SK-N-SH treated with all-trans-retinoic acid at 6 μM for 48 hours (cell line): ENCODE data around the gene SERPINA6.

Source experiments
- ATAC-seq: fragments of 200-7000 bp; cut with Tn5 transposase; 3 replicates; pipeline ENCODE4 v1.9.1; 2020; ENCODE audit warnings: mild to moderate bottlenecking, moderate library complexity
- ARNTL ChIP-seq: fragments of 450-650 bp; formaldehyde crosslinking; IDR thresholded peaks from 2 replicates; pipeline ENCODE4 v1.5.0; 2020; ENCODE audit warnings: low read depth, mild to moderate bottlenecking, moderate library complexity, borderline replicate concordance
- BACH2 ChIP-seq: fragments of 250-450 bp; sonication (Bioruptor Pico); IDR thresholded peaks from 2 replicates; pipeline ENCODE4 v1.9.0; 2021; ENCODE audit warnings: mild to moderate bottlenecking, borderline replicate concordance
- CREB5 ChIP-seq: fragments of 250-450 bp; sonication (Bioruptor Pico); IDR thresholded peaks from 2 replicates; pipeline ENCODE4 v1.5.1; 2020; ENCODE audit warnings: low read depth, mild to moderate bottlenecking, moderate library complexity
- CSDC2 ChIP-seq: fragments of 250-450 bp; sonication (Bioruptor Pico); IDR thresholded peaks from 2 replicates; pipeline ENCODE4 v1.5.0; 2020; ENCODE audit warnings: mild to moderate bottlenecking, moderate library complexity
- CSRNP3 ChIP-seq: fragments of 250-450 bp; sonication (Bioruptor Pico); IDR thresholded peaks from 2 replicates; pipeline ENCODE4 v1.5.1; 2021; ENCODE audit warnings: mild to moderate bottlenecking, moderate library complexity
- GLIS3 ChIP-seq: fragments of 250-450 bp; sonication (Bioruptor Pico); IDR thresholded peaks from 2 replicates; pipeline ENCODE4 v1.5.0; 2020; ENCODE audit warnings: mild to moderate bottlenecking, moderate library complexity
- OSR1 ChIP-seq: fragments of 250-450 bp; sonication (Bioruptor Pico); IDR thresholded peaks from 2 replicates; pipeline ENCODE4 v1.8.0; 2022; ENCODE audit warnings: moderate library complexity, mild to moderate bottlenecking, inconsistent platforms
- PATZ1 ChIP-seq: fragments of 250-450 bp; sonication (Bioruptor Pico); IDR thresholded peaks from 2 replicates; pipeline ENCODE4 v1.8.0; 2020; ENCODE audit warnings: mild to moderate bottlenecking, moderate library complexity, borderline replicate concordance
- POU6F1 ChIP-seq: fragments of 250-450 bp; sonication (Bioruptor Pico); IDR thresholded peaks from 2 replicates; pipeline ENCODE4 v1.8.0; 2021; ENCODE audit warnings: low read depth, mild to moderate bottlenecking, moderate library complexity, borderline replicate concordance
- SNAI2 ChIP-seq: fragments of 250-450 bp; sonication (Bioruptor Pico); IDR thresholded peaks from 2 replicates; pipeline ENCODE4 v1.5.0; 2020; ENCODE audit warnings: mild to moderate bottlenecking, moderate library complexity
- TCF4 ChIP-seq: fragments of 250-450 bp; sonication (Bioruptor Pico); IDR thresholded peaks from 2 replicates; pipeline ENCODE4 v1.8.0; 2021; ENCODE audit warnings: mild to moderate bottlenecking, moderate library complexity, borderline replicate concordance
- TOX ChIP-seq: fragments of 250-450 bp; sonication (Bioruptor Pico); IDR thresholded peaks from 2 replicates; pipeline ENCODE4 v1.8.0; 2021; ENCODE audit warnings: mild to moderate bottlenecking, moderate library complexity, borderline replicate concordance
- TSHZ2 ChIP-seq: fragments of 250-450 bp; sonication (Bioruptor Pico); IDR thresholded peaks from 2 replicates; pipeline ENCODE4 v1.5.0; 2020; ENCODE audit warnings: mild to moderate bottlenecking, moderate library complexity
- ZC3H10 ChIP-seq: fragments of 250-450 bp; sonication (Bioruptor Pico); IDR thresholded peaks from 2 replicates; pipeline ENCODE4 v1.5.1; 2021; ENCODE audit warnings: mild to moderate bottlenecking, moderate library complexity
- ZFP3 ChIP-seq: fragments of 250-450 bp; sonication (Bioruptor Pico); IDR thresholded peaks from 2 replicates; pipeline ENCODE4 v1.5.0; 2020; ENCODE audit warnings: mild to moderate bottlenecking, moderate library complexity
- ZNF565 ChIP-seq: fragments of 450-650 bp; formaldehyde crosslinking; conservative IDR thresholded peaks from 2 replicates; pipeline ENCODE4 v1.5.0; 2020; ENCODE audit warnings: low read depth, mild to moderate bottlenecking, moderate library complexity
- ZNF8 ChIP-seq: fragments of 450-650 bp; formaldehyde crosslinking; IDR thresholded peaks from 2 replicates; pipeline ENCODE4 v1.5.0; 2020; ENCODE audit warnings: mild to moderate bottlenecking, moderate library complexity

Gene SERPINA6

GRCh38 chr14:94293578-94293924 lies 29.6 kb downstream of the SERPINA6 start:
- TF ChIP-seq POU6F1 = no peak
- ATAC-seq = no peak

- no peak for TF ChIP-seq SNAI2 (CRISPR knock-in tag)
- TF ChIP-seq ARNTL (CRISPR knock-in tag) = no peak
- no peak for TF ChIP-seq PATZ1 (CRISPR knock-in tag)
- no peak for TF ChIP-seq TOX (CRISPR knock-in tag)
- TF ChIP-seq CREB5 (CRISPR knock-in tag) = no peak
- no peak for TF ChIP-seq ZNF565 (CRISPR knock-in tag)
- no peak for TF ChIP-seq BACH2 (CRISPR knock-in tag)
- TF ChIP-seq TSHZ2 (CRISPR knock-in tag) = no peak
- TF ChIP-seq CSRNP3 (CRISPR knock-in tag) = no peak
- TF ChIP-seq GLIS3 (CRISPR knock-in tag) = no peak
- ATAC-seq = 0 out of 3 replicates have a peak, but pooled peaks have one; percentile 24
These were observed 30.1 kb downstream of the SERPINA6 start, which contains the start of gene SERPINA10 for GRCh38 chr14:94292872-94293577. SERPINA10 (minus strand) TSS chr14:94293268; CDS start chr14:94290593, 2,675 bp downstream.

- no peak for ATAC-seq
These were observed 30.6 kb downstream of the SERPINA6 start for GRCh38 chr14:94292526-94292871.

More at GRCh38 chr14:94292526-94292871, 30.6 kb downstream of the SERPINA6 start:
- TF ChIP-seq CREB5 (CRISPR knock-in tag) (no peak), ZC3H10 (no peak), ARNTL (CRISPR knock-in tag) (no peak), ZFP3 (CRISPR knock-in tag) (no peak), ZNF8 (CRISPR knock-in tag) (no peak), CSDC2 (CRISPR knock-in tag) (no peak), SNAI2 (CRISPR knock-in tag) (no peak), CSRNP3 (CRISPR knock-in tag) (no peak), TSHZ2 (CRISPR knock-in tag) (no peak), BACH2 (CRISPR knock-in tag) (no peak), TCF4 (no peak), POU6F1 (no peak), OSR1 (CRISPR knock-in tag) (no peak)
